B cell (primary cell): Measurements from ENCODE around the gene PACRG. TPM values are rescaled to one million over a fixed set of nuclear protein-coding genes. Genes with fewer than 3 reads are reported as not detected.

Experiments used
- ATAC-seq: fragments of 200-7000 bp; cut with Tn5 transposase; one replicate; pipeline ENCODE4 v1.10.0; 2021; ENCODE audit warnings: low read depth, mild to moderate bottlenecking, moderate number of reproducible peaks, moderate library complexity
- CTCF ChIA-PET: fragments of 350-600 bp; sonication (Branson Sonifier 250); formaldehyde crosslinking; loops from one replicate; lab custom pipeline; 2021; ENCODE audit warnings: antibody characterized with exemption, inconsistent platforms; lab: Charles Lee
- POLR2A ChIA-PET: fragments of 350-600 bp; sonication (Branson Sonifier 250); formaldehyde crosslinking; loops from one replicate; lab custom pipeline; 2021; ENCODE audit warnings: antibody characterized with exemption; lab: Charles Lee
- DNase-seq: peaks from one replicate; pipeline ENCODE4 v3.0.0; 2013
- H2AFZ ChIP-seq: 2 replicates; pipeline ENCODE4 v1.6.1; 2012; ENCODE audit warnings: mild to moderate bottlenecking, low read depth, low read length; ENCODE audit not compliant: insufficient read depth, poor library complexity, severe bottlenecking
- H3K27ac ChIP-seq, 2 donors: 1 replicate in 1 of 2; 2 replicates in 1 of 2; pipeline ENCODE4 v1.5.1; 2012 to 2013; ENCODE audit warnings: low read length in 2 of 2, mild to moderate bottlenecking in 2 of 2, moderate library complexity in 1 of 2
- H3K27me3 ChIP-seq, 4 experiments: fragments of 200-600 bp in 1 of 4; sonication (generic) in 1 of 4; replicated peaks in 1 of 4; 1 replicate in 2 of 4; 2 replicates in 2 of 4; pipeline versions ENCODE4 v1.6.1 to v1.7.0; 2013 to 2016; ENCODE audit warnings: low read length in 3 of 4, mild to moderate bottlenecking in 2 of 4, mixed read lengths in 1 of 4, moderate library complexity in 1 of 4; ENCODE audit not compliant: insufficient read depth in 4 of 4, control insufficient read depth in 3 of 4; ENCODE audit errors: control extremely low read depth in 1 of 4
- H3K36me3 ChIP-seq, 2 experiments: replicated peaks in 1 of 2; 1 replicate in 1 of 2; 2 replicates in 1 of 2; pipeline versions ENCODE4 v1.6.1 to v1.7.1; 2013; ENCODE audit warnings: low read length in 1 of 2; ENCODE audit not compliant: insufficient read depth in 2 of 2, control insufficient read depth in 1 of 2; ENCODE audit errors: control extremely low read depth in 1 of 2, extremely low read depth in 1 of 2
- H3K4me1 ChIP-seq, 2 donors: fragments of 200-600 bp in 1 of 2; sonication (generic) in 1 of 2; 1 replicate in 1 of 2; 2 replicates in 1 of 2; pipeline versions ENCODE4 v1.5.1 to v1.6.1; 2013 to 2017; ENCODE audit warnings: low read length in 2 of 2; ENCODE audit not compliant: control insufficient read depth in 2 of 2, insufficient read depth in 2 of 2
- H3K4me2 ChIP-seq: replicated peaks from 2 replicates; pipeline ENCODE3; 2012; ENCODE audit warnings: mild to moderate bottlenecking, low read depth, low read length; ENCODE audit not compliant: poor library complexity, severe bottlenecking
- H3K4me3 ChIP-seq, 5 experiments: fragments of 200-600 bp in 1 of 5; sonication (generic) in 1 of 5; 1 replicate in 3 of 5; 2 replicates in 2 of 5; pipeline versions ENCODE4 v1.5.1 to v1.7.0; 2011 to 2016; ENCODE audit warnings: low read length in 4 of 5, mild to moderate bottlenecking in 4 of 5, low read depth in 2 of 5, control low read depth in 1 of 5, moderate library complexity in 1 of 5; ENCODE audit not compliant: insufficient read depth in 1 of 5; ENCODE audit errors: control extremely low read depth in 1 of 5, extremely low read depth in 1 of 5
- H3K79me2 ChIP-seq: fragments of 200-600 bp; sonication (generic); one replicate; pipeline ENCODE4 v1.6.0; 2016; ENCODE audit warnings: low read length; ENCODE audit not compliant: control insufficient read depth, insufficient read depth
- H3K9ac ChIP-seq: fragments of 200-600 bp; sonication (generic); 2 replicates; pipeline ENCODE4 v1.6.1; 2017; ENCODE audit warnings: mild to moderate bottlenecking, low read length, moderate library complexity
- H3K9me3 ChIP-seq, 3 donors: one replicate each; pipeline versions ENCODE4 v1.6.1 to v1.7.1; 2013; ENCODE audit warnings: low read length in 2 of 3; ENCODE audit not compliant: control insufficient read depth in 2 of 3, insufficient read depth in 1 of 3; ENCODE audit errors: control extremely low read depth in 1 of 3
- H4K20me1 ChIP-seq: 2 replicates; pipeline ENCODE4 v1.6.0; 2012; ENCODE audit warnings: mild to moderate bottlenecking, low read length; ENCODE audit not compliant: insufficient read depth, control insufficient read depth, poor library complexity, severe bottlenecking
- H3K27ac Mint-ChIP-seq: one replicate; pipeline ENCODE4 v1.8.0; 2021; ENCODE audit warnings: mixed read lengths
- H3K27me3 Mint-ChIP-seq: one replicate; pipeline ENCODE4 v1.8.0; 2021; ENCODE audit warnings: mixed read lengths
- H3K4me1 Mint-ChIP-seq: one replicate; pipeline ENCODE4 v1.8.0; 2021; ENCODE audit warnings: mixed read lengths
- H3K4me3 Mint-ChIP-seq: one replicate; pipeline ENCODE4 v1.8.0; 2021; ENCODE audit warnings: mixed read lengths
- H3K9me3 Mint-ChIP-seq: one replicate; pipeline ENCODE4 v1.8.0; 2022; ENCODE audit warnings: mixed read lengths; ENCODE audit not compliant: insufficient read depth
- EZH2 ChIP-seq: IDR thresholded peaks from 2 replicates; pipeline ENCODE4 v1.6.1; 2012; ENCODE audit warnings: borderline replicate concordance, low read depth, mild to moderate bottlenecking, moderate library complexity, low read length; ENCODE audit not compliant: insufficient read depth, poor library complexity, severe bottlenecking
- WGBS: methylation state at CpG from one replicate; pipeline ENCODE4 v1.1.5; 2013; ENCODE audit warnings: missing lambda C conversion rate; ENCODE audit not compliant: insufficient coverage; 5-methylcytosine and 5-hydroxymethylcytosine counted together
- intact Hi-C: fragments of 100-400 bp; cut with micrococcal nuclease; formaldehyde crosslinking; loops from one replicate; pipeline ENCODE4 v1.10.0; 2022
- polyA plus RNA-seq: library from polyadenylated mRNA; depleted of rRNA; stranded (reverse); fragments of >200 nt; gene quantifications from 2 replicates; pipeline ENCODE4 v1.2.3, GENCODE V29; 2012
- total RNA-seq, 2 donors: library from RNA; stranded (reverse); fragments of 120-200 nt in 1 of 2; gene quantifications; 1 replicate in 1 of 2; 2 replicates in 1 of 2; pipeline versions ENCODE4 v1.2.3 to v1.2.4, GENCODE V29; 2013 to 2022
- TF ChIP-seq, protein P1 (sequence below): fragments of 200-600 bp; IDR thresholded peaks from one replicate; pipeline ENCODE4 v1.8.0; 2022; ENCODE audit warnings: antibody characterized with exemption, mild to moderate bottlenecking

Gene PACRG
- total and polyA plus RNA-seq, 2 donors (not counting 1 experiment from before 2014, with no cell fraction given) = not detected

DNA sequence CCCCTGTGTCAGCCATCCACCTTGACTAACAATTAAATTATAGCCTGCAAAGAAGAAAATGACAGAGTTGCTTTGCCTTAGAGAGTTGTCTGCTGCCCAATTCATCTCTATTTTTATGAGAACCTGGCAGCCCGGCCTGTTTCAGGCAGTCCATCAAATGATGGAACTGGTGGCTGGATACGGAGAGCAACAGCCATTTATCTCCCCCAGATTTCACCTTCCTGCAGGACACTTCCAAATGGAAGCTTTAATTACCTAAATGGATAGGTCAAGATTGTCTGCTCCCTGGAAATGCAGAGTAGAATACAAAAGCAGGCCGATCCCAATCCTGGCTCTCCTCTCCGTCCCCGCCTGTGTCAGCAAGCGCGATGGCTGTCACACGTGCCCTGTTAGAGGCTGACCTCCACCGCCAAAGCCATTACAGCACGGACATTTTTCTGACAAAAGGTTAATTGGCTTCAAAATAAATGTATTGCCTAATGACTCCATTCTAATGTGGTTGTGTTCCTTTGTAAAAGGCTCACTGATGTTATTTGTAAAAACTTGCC is 86.7 kb downstream of the PACRG start:
- CTCF ChIA-PET = no interaction called here
- POLR2A ChIA-PET = no interaction called here
- H3K4me3 ChIP-seq = no peak overlapping the region
- no peaks in the 10 kb centered on the region for H3K4me1 ChIP-seq
- no peaks in the 10 kb centered on the region for H3K27me3 Mint-ChIP-seq
- no peak overlapping the region for H3K27ac ChIP-seq
- intact Hi-C loops = no loop called here
- ATAC-seq = no peak
- WGBS = 94% methylated on average over 10 of the region's 10 CpGs
- TF ChIP-seq, protein P1, sequence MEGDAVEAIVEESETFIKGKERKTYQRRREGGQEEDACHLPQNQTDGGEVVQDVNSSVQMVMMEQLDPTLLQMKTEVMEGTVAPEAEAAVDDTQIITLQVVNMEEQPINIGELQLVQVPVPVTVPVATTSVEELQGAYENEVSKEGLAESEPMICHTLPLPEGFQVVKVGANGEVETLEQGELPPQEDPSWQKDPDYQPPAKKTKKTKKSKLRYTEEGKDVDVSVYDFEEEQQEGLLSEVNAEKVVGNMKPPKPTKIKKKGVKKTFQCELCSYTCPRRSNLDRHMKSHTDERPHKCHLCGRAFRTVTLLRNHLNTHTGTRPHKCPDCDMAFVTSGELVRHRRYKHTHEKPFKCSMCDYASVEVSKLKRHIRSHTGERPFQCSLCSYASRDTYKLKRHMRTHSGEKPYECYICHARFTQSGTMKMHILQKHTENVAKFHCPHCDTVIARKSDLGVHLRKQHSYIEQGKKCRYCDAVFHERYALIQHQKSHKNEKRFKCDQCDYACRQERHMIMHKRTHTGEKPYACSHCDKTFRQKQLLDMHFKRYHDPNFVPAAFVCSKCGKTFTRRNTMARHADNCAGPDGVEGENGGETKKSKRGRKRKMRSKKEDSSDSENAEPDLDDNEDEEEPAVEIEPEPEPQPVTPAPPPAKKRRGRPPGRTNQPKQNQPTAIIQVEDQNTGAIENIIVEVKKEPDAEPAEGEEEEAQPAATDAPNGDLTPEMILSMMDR = no peak
- no peak for TF ChIP-seq EZH2
- H3K27me3 ChIP-seq = no peaks in the 10 kb centered on the region
- DNase-seq = no peak
- no peaks in the 10 kb centered on the region for H3K4me1 Mint-ChIP-seq
- no peak overlapping the region for H3K27ac Mint-ChIP-seq
- no peak overlapping the region for H2AFZ ChIP-seq
- peaks cover 3% of the 10 kb centered on the region for H3K9me3 Mint-ChIP-seq
- no peaks in the 10 kb centered on the region for H3K9me3 ChIP-seq
- H3K9ac ChIP-seq = no peak overlapping the region
- no peak overlapping the region for H3K4me2 ChIP-seq
- H3K36me3 ChIP-seq = no peaks in the 10 kb centered on the region
- no peaks in the 10 kb centered on the region for H3K79me2 ChIP-seq
- no peaks in the 10 kb centered on the region for H4K20me1 ChIP-seq
- no peak overlapping the region for H3K4me3 Mint-ChIP-seq

DNA sequence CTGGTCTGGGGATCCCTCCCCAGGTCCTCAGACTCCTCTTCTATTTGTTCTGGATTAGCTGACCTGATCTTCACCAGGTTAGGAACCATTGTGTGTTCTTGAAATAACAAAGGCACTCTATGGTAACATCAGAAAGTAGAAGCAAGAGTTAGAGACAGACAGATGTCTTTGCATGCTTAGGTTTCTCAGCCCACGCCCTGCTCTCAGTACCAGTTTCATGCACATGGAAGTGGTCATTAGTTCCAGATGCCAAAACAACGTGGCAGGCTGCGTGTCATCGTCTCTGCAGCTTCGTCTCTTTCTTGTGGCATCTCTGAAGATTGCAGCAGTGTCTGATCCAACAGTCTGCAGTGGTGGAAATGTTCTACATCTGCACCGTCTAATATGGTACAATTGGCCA is 89.4 kb downstream of the PACRG start:
- Mint-ChIP-seq H3K4me3 (no peak overlapping the region), H3K27me3 (no peaks in the 10 kb centered on the region), H3K4me1 (no peaks in the 10 kb centered on the region), H3K9me3 (peaks cover 2% of the 10 kb centered on the region), H3K27ac (no peak overlapping the region)
- no peak for DNase-seq
- TF ChIP-seq, protein P1 = no peak
- no peak for TF ChIP-seq EZH2
- ChIA-PET CTCF (no interaction called here), POLR2A (no interaction called here)
- no peak overlapping the region for H3K4me3 ChIP-seq
- no peaks in the 10 kb centered on the region for H3K4me1 ChIP-seq
- no peak overlapping the region for H3K9ac ChIP-seq
- H4K20me1 ChIP-seq = no peaks in the 10 kb centered on the region
- H3K36me3 ChIP-seq = no peaks in the 10 kb centered on the region
- no peaks in the 10 kb centered on the region for H3K79me2 ChIP-seq
- 75% methylated on average over 5 of the region's 6 CpGs for WGBS
- ATAC-seq = no peak
- no peaks in the 10 kb centered on the region for H3K27me3 ChIP-seq
- no peak overlapping the region for H2AFZ ChIP-seq
- intact Hi-C loops = no loop called here
- H3K4me2 ChIP-seq = no peak overlapping the region
- H3K9me3 ChIP-seq = no peaks in the 10 kb centered on the region
- no peak overlapping the region for H3K27ac ChIP-seq
